Tibial nerve (tissue), 3 donors: ENCODE results near the gene CD9.

Experiments used
- EP300 ChIP-seq, 2 donors: sonication (generic); formaldehyde crosslinking; IDR thresholded peaks; one replicate each; pipeline ENCODE4 v1.6.1; 2017; ENCODE audit warnings: antibody characterized with exemption in 2 of 2, mild to moderate bottlenecking in 1 of 2
- POLR2A ChIP-seq, 2 donors: fragments of 450-650 bp; IDR thresholded peaks; one replicate each; pipeline ENCODE4 v1.6.1; 2017; ENCODE audit warnings: antibody characterized with exemption in 2 of 2, mild to moderate bottlenecking in 2 of 2, moderate library complexity in 2 of 2

- TF ChIP-seq EP300 (IDR thresholded peaks at IDR 0.05) (no peak), POLR2A (IDR thresholded peaks at IDR 0.05) (no peak)
Observed at GRCh38 chr12:6181583-6182278, 18.5 kb upstream of the CD9 start.
